Right renal cortex interstitium (tissue), 3 donors: Measurements from ENCODE around the gene SUN1. TPM values are rescaled to one million over a fixed set of nuclear protein-coding genes. Genes with fewer than 3 reads are reported as not detected.
"Not testable (repeated sequence)": the region's sequence is repeated elsewhere in the genome, so short reads cannot be mapped to it uniquely, and the experiment has no call there.

Experiments
- DNase-seq, 3 donors: peaks; one replicate each; pipeline ENCODE4 v3.0.0-alpha.2; 2013; ENCODE audit warnings: low read depth in 3 of 3, low spot score in 2 of 3
- polyA plus RNA-seq, 3 donors: library from polyadenylated mRNA; unstranded; fragments of 120-200 nt; gene quantifications; one replicate each; pipeline ENCODE4 v1.2.1, GENCODE V29; 2013; ENCODE audit not compliant: insufficient read length in 3 of 3

Gene SUN1
- polyA plus RNA-seq, 3 donors = 109 to 118 (median 117) TPM

GRCh38 chr7:803796-804195, 28.5 kb upstream of the SUN1 start:
- not testable (repeated sequence) for DNase-seq

GRCh38 chr7:805261-805660, 27.0 kb upstream of the SUN1 start:
- no peak for DNase-seq

DNA sequence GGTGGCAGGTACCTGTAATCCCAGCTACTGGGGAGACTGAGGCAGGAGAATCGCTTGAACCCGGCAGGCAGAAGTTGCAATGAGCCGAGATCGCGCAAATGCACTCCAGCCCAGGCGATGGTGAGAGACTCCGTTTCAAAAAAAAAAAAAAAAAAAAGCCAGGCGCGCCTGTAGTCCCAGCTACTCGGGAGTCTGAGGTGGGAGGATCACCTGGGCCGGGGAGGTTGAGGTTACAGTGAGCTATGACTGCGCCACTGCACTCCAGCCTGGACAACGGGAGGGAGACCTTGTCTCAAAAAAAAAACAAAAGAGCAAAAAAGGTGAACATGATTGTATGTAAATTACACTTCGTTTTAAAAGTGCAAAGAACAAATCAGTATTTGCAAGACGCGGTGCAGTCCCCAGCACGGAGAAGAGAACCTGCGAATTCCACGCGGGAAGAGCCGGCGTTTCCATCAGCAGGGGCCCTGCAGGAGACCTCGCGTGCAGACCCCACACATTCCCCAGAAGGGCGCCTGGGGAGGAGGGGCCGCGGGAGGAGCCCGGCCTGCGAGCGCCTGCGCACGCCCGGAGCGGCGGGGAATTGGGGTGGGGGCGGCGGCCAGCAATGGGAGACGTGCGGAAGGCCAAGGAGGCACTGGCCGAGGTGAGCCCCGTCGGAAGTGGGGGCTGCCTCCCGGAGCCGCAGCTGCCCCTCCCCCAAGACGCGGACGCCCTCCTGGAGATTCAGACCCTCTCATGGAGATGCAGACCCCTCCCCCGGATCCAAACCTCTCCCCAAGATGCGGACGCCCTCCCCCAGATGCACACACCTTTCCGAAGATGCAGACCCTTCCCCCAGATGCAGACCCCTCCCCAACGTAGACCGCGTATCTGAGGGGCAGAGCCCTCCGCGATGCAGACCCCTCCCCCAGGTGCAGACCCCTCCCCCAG, 16.7 kb upstream of the SUN1 start:
- DNase-seq = no peak

DNA sequence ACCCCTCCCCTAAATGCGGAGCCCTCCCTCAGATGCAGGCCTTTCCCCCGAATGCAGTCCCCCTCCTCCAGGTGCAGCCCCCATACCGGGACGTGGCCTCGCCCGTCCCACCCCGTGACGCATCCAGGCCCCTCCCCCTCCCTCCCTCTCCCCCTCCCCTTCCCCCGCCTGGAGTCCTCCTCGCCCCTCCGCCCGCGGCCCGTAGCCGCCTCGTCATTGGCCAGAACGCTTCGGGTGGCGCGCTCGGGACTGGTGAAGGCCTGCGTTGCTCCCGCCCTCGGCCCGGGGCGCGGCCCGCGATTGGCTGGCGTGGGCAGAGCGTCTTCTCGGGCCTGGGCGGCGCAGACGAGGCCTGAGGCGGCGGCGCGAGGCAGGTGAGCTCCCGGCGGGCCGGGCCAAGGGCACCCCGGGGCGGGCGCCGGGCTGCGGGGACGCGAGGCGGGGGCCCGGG, 16.0 kb upstream of the SUN1 start:
- DNase-seq = peak; percentile 77 to 96 (median 94)

- no peak for DNase-seq
These were observed 15.3 kb upstream of the SUN1 start for GRCh38 chr7:816751-817671.

- DNase-seq = no peak
These were observed 14.1 kb upstream of the SUN1 start for GRCh38 chr7:818031-818699.

GRCh38 chr7:820341-820740, 11.9 kb upstream of the SUN1 start:
- DNase-seq = no peak

GRCh38 chr7:821688-822087, 10.6 kb upstream of the SUN1 start:
- no peak for DNase-seq

DNA sequence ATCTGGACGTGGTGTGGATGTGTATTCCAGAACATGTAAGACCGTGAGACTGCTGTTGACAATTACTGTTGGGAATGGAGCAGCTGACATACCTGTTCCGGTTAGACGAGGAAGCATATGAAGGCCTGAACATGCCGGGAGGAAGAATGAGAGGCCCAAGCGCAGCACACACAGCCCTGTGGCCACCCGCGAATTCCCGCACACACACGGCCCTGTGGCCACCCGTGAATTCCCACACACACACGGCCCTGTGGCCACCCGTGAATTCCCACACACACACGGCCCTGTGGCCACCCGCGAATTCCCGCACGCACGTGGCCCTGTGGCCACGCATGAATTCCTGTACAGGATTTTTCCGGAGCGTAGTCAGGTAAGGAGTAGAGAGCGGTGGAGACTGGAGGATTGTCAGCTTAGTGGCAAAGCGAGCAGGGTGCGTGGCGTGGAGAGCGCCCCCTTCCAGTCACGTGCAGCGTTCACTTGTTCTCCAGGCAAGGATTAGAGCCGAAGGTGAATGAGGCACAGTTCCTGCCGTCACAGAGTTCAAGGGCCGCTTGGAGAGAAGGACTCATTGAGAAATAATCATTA, 9.5 kb upstream of the SUN1 start:
- no peak for DNase-seq

GRCh38 chr7:823649-824048, 8.6 kb upstream of the SUN1 start:
- DNase-seq = no peak

- DNase-seq = no peak
These were observed 8.2 kb upstream of the SUN1 start for GRCh38 chr7:824081-824480.

DNA sequence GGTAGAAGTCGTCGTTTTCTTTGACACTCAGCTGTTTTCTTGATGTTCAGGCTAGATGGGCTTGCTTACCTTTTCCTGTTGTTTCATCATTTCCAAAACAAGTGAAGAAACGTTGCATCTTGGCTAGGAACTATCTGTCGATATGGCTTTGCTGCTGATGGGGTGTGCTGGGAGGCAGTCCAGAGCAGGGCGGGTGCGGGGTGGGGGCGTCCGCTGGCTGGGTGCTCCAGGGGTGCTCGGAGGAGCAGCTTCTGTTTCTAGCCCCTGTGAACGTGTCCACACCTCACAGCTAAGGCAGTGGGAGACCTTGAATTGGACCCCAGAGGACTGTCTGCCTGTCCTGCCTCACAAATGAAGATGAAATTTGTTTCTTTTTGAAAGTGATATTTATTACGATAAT, 7.6 kb upstream of the SUN1 start:
- no peak for DNase-seq

GRCh38 chr7:825386-825785, 6.9 kb upstream of the SUN1 start:
- no peak for DNase-seq

- no peak for DNase-seq
These were observed 5.9 kb upstream of the SUN1 start for GRCh38 chr7:826230-826917.

DNA sequence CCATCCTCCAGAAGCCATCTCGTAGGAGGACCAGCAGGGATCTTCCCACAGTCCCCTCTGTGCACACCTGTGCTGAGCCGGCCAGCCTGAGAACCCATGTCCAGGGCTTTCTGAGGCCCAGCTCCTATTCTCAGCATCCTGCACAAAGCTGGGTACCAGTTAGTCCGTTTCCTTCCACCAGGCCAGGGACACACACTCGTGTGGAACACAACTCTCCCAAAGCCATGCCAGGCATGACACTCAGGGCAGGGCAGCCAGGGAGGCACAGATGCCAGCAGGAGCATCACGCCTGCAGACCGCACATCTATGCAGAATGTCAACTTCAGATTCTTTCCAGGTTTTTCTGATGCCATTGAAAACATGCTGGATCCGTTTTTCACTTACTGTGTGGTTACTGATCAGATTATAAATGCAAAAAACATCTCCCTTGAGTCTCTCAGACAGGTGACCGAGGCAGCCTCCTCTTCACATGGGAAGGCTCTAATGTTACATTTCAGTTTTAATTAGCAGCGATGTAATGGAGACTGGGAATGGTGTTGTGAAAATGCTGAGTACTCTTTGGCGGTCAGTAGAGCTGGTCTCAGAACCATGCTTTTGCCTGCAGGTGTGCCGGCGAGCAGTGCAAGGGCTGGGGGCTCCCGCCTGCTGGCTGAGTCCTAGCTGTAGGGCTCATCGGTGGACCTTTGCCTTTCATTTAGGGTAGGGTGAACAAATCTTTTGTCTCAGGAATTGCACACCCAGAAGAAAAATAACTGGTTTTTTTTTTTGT, 3.3 kb upstream of the SUN1 start:
- DNase-seq = no peak

GRCh38 chr7:830069-830468, 2.2 kb upstream of the SUN1 start:
- DNase-seq = no peak

DNA sequence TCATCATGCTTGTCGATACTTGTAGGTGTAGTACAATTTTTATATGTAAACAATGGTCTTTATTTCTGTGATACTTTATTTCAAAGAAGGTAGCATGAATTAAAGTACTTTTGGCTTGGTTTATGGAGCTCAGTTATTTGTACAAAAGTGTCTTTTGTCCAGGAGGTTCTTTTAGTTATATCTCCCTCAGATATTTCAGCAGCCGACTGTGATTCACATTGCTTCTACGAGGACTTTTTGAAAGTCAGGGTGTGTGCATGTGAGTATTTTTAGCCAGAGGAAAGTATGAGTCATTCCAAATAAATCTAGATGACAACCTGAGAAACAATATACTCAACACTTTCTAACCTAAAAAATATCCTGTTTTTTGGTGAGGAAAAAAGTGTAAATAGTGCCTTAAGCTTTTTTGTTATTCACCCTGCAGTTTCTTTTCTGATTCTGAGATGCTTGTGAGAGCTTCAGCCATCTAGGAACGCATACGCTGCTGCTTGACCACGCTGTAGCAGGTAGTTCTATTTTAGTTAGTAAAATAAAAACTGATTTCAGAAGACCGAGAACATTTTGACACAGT, 595 bp upstream of the SUN1 start:
- peak in 1 of 3 donors; percentile 47 for DNase-seq

GRCh38 chr7:832968-833424, 720 bp downstream of the SUN1 start:
- DNase-seq = no peak
